Measurements from ENCODE around the gene GALNT10.

The GALNT10 gene

GRCh38 chr5:154415114-154415513 is 224.6 kb downstream of the GALNT10 start:
- TF ChIP-seq CTCF (IDR thresholded peaks at IDR 0.05; ENCODE audit: low read length, missing control alignments) = no peak
- no peak overlapping the region for H3K4me3 ChIP-seq (replicated peaks; ENCODE audit: low read depth, low read length)
- DNase-seq (ENCODE audit: low read depth) = no peak

- TF ChIP-seq CTCF (IDR thresholded peaks at IDR 0.05; ENCODE audit: low read length, missing control alignments) = no peak
- H3K4me3 ChIP-seq (replicated peaks; ENCODE audit: low read depth, low read length) = no peak overlapping the region
- DNase-seq (ENCODE audit: low read depth) = no peak
These were observed 227.8 kb downstream of the GALNT10 start for GRCh38 chr5:154418344-154418820.

- TF ChIP-seq CTCF (IDR thresholded peaks at IDR 0.05; ENCODE audit: low read length, missing control alignments) = no peak
- DNase-seq (ENCODE audit: low read depth) = no peak
- no peak overlapping the region for H3K4me3 ChIP-seq (replicated peaks; ENCODE audit: low read depth, low read length)
These were observed 228.7 kb downstream of the GALNT10 start for GRCh38 chr5:154419236-154419635.

- peak; percentile 54 for TF ChIP-seq CTCF (IDR thresholded peaks at IDR 0.05; ENCODE audit: low read length, missing control alignments)
- DNase-seq (ENCODE audit: low read depth) = peak; percentile 33
These were observed 231.3 kb downstream of the GALNT10 start for GRCh38 chr5:154421868-154422267.

GRCh38 chr5:154422298-154422697 is 231.8 kb downstream of the GALNT10 start:
- no peak for DNase-seq (ENCODE audit: low read depth)
- TF ChIP-seq CTCF (IDR thresholded peaks at IDR 0.05; ENCODE audit: low read length, missing control alignments) = no peak
- no peak overlapping the region for H3K4me3 ChIP-seq (replicated peaks; ENCODE audit: low read depth, low read length)

More at GRCh38 chr5:154421868-154422267, 231.3 kb downstream of the GALNT10 start:
- no peak overlapping the region for H3K4me3 ChIP-seq (replicated peaks; ENCODE audit: low read depth, low read length)

GRCh38 chr5:154428208-154428607 is 237.7 kb downstream of the GALNT10 start:
- H3K4me3 ChIP-seq (replicated peaks; ENCODE audit: low read depth, low read length) = no peak overlapping the region
- no peak for DNase-seq (ENCODE audit: low read depth)
- TF ChIP-seq CTCF (IDR thresholded peaks at IDR 0.05; ENCODE audit: low read length, missing control alignments) = no peak

- DNase-seq (ENCODE audit: low read depth) = no peak
- no peak overlapping the region for H3K4me3 ChIP-seq (replicated peaks; ENCODE audit: low read depth, low read length)
- no peak for TF ChIP-seq CTCF (IDR thresholded peaks at IDR 0.05; ENCODE audit: low read length, missing control alignments)
These were observed 238.8 kb downstream of the GALNT10 start for GRCh38 chr5:154429341-154429740.

Measured in fibroblast of pulmonary artery (primary cell).